CD4-positive, CD25-positive, alpha-beta regulatory T cell (primary cell): ENCODE data around the gene NMRK2. TPM values are rescaled to one million over a fixed set of nuclear protein-coding genes. Genes with fewer than 3 reads are reported as not detected.
A peak's percentile ranks its signal among the peaks of the same experiment; 100 is the strongest.
"Not testable (repeated sequence)": the region's sequence is repeated elsewhere in the genome, so short reads cannot be mapped to it uniquely, and the experiment has no call there.

Source experiments
- ATAC-seq, 2 donors: fragments of 150-1000 bp; cut with Tn5 transposase; one replicate each; pipeline ENCODE4 v1.10.0; 2021; ENCODE audit warnings: low read depth in 2 of 2, moderate number of reproducible peaks in 2 of 2, moderate library complexity in 1 of 2
- DNase-seq, 3 donors: peaks; one replicate each; pipeline versions ENCODE4 v3.0.0 to v3.0.0-alpha.2; 2012 to 2022; ENCODE audit warnings: mixed read lengths in 1 of 3
- H3K27ac ChIP-seq: one replicate; pipeline ENCODE4 v1.7.0; 2013; ENCODE audit warnings: mild to moderate bottlenecking, low read length; ENCODE audit not compliant: insufficient read depth, poor library complexity, severe bottlenecking
- H3K27me3 ChIP-seq: one replicate; pipeline ENCODE4 v1.7.0; 2013; ENCODE audit warnings: low read length; ENCODE audit not compliant: control insufficient read depth, insufficient read depth
- H3K36me3 ChIP-seq: one replicate; pipeline ENCODE4 v1.7.0; 2013; ENCODE audit warnings: mild to moderate bottlenecking, low read length, moderate library complexity; ENCODE audit not compliant: control insufficient read depth, insufficient read depth
- H3K4me1 ChIP-seq: 2 replicates; pipeline ENCODE4 v1.7.0; 2013; ENCODE audit warnings: mild to moderate bottlenecking, low read length; ENCODE audit not compliant: insufficient read depth, control insufficient read depth, poor library complexity, severe bottlenecking
- H3K4me3 ChIP-seq: one replicate; pipeline ENCODE4 v1.7.0; 2013; ENCODE audit warnings: low read depth, mild to moderate bottlenecking, low read length, moderate library complexity
- H3K9me3 ChIP-seq, 2 experiments: 1 replicate in 1 of 2; 2 replicates in 1 of 2; pipeline ENCODE4 v1.7.0; 2013; ENCODE audit warnings: low read length in 2 of 2, mild to moderate bottlenecking in 1 of 2, moderate library complexity in 1 of 2; ENCODE audit not compliant: control insufficient read depth in 2 of 2
- H3K27ac Mint-ChIP-seq, 3 donors: one replicate each; pipeline ENCODE4 v1.8.0; 2020 to 2022; ENCODE audit warnings: mild to moderate bottlenecking in 3 of 3, mixed read lengths in 3 of 3, moderate library complexity in 2 of 3
- H3K27me3 Mint-ChIP-seq: one replicate; pipeline ENCODE4 v1.8.0; 2022; ENCODE audit warnings: mild to moderate bottlenecking, mixed read lengths
- H3K36me3 Mint-ChIP-seq: one replicate; pipeline ENCODE4 v1.8.0; 2020; ENCODE audit warnings: mixed read lengths
- H3K4me1 Mint-ChIP-seq, 4 donors: one replicate each; pipeline ENCODE4 v1.8.0; 2020 to 2022; ENCODE audit warnings: mixed read lengths in 4 of 4, mild to moderate bottlenecking in 1 of 4
- H3K4me3 Mint-ChIP-seq, 4 donors: one replicate each; pipeline ENCODE4 v1.8.0; 2020 to 2022; ENCODE audit warnings: mild to moderate bottlenecking in 4 of 4, mixed read lengths in 4 of 4, moderate library complexity in 3 of 4
- H3K9me3 Mint-ChIP-seq, 7 donors: one replicate each; pipeline ENCODE4 v1.8.0; 2020 to 2022; ENCODE audit warnings: mixed read lengths in 7 of 7, mild to moderate bottlenecking in 3 of 7, moderate library complexity in 2 of 7
- polyA plus RNA-seq, 4 donors: library from polyadenylated mRNA; unstranded; fragments of 300-500 nt; fragmentation: Illumina TruSeq; gene quantifications; one replicate each; pipeline ENCODE4 v1.2.3, GENCODE V29; 2021
- total RNA-seq: library from RNA; stranded (reverse); gene quantifications from one replicate; pipeline ENCODE4 v1.2.3, GENCODE V29; 2022

Gene NMRK2, protein sequence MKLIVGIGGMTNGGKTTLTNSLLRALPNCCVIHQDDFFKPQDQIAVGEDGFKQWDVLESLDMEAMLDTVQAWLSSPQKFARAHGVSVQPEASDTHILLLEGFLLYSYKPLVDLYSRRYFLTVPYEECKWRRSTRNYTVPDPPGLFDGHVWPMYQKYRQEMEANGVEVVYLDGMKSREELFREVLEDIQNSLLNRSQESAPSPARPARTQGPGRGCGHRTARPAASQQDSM
- total RNA-seq = not detected
- not detected for polyA plus RNA-seq

DNA sequence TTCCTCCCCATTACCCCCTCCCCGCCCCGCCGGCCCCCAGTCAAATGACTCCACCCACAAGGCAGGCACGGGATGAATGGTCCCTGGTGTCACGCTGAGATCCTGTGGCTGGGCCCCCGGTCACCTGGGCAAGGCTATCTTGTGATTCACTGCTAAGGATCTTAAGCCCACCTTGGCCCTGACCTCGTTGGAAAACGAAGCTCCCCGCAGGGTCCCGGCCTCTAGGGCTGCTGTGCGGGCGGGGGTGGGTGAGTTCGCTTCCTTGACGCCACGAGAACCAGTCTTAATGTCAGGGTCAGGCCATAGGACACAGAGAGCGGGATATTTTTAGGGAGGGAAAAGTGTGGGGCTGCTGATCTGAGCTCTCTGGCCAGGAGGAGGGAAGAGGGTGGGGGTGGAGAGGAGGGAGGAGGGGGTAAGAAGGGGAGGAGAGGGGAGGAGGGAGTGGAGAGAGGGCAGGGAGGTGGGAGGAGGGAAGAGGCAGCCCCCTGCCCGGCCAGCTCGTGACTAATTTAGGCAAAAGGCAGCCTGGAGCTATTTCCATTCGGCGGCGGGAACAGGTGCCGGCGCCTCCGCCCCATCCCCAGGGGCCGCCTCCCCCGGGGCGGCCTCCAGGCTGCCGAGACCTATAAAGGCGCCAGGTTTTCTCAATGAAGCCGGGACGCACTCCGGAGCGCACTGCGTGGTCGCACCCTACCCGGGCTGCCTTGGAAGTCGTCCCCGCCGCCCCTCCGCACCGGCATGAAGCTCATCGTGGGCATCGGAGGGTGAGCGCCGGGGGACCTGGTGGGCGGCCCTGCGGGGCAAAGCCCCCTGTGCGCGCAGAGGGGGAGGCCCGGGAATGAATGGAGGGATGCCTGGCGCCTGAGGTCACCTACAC lies at the start of gene NMRK2:
NMRK2 (plus strand) TSS at position 139 of the 880 bp plus-strand sequence; CDS start at position 742, 603 bp downstream.
- H3K9me3 ChIP-seq = no peaks in the 10 kb centered on the region
- Mint-ChIP-seq H3K27ac (no peak within 1 kb of the TSS), H3K4me1 (no peaks in the 10 kb centered on the region), H3K27me3 (peaks cover 30% of the 10 kb centered on the region), H3K36me3 (no peaks in the 10 kb centered on the region), H3K9me3 (peaks cover 0 to 5% (median 0%) of the 10 kb centered on the region in 7 donors), H3K4me3 (no peak within 1 kb of the TSS)
- peaks cover 2% of the 10 kb centered on the region for H3K27me3 ChIP-seq
- no peaks in the 10 kb centered on the region for H3K36me3 ChIP-seq
- DNase-seq = no peak
- no peaks in the 10 kb centered on the region for H3K4me1 ChIP-seq
- no peak within 1 kb of the TSS for H3K27ac ChIP-seq
- no peak within 1 kb of the TSS for H3K4me3 ChIP-seq
- no peak for ATAC-seq

DNA sequence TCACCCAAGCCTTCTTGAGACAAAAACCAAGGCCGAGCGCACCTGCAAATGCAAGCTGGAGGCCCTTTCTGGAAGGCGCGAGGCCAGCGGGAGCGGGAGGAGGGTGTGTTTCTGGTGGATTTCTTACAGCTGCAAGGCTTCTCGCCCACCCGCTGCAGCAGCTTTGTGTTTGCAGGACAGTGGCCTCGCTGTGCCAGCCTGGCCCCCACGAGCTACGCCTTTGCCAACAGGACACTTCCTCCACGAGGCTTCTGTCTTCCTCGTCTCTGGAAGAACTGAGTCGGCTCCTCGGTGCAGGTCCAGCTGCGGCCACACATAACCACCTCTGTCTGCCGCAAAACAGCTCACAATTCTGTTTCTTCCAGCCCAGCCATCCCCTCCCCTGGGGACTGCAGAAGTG lies 42.3 kb upstream of the NMRK2 start:
- no peaks in the 10 kb centered on the region for H3K27me3 ChIP-seq
- H3K9me3 ChIP-seq = no peaks in the 10 kb centered on the region
- Mint-ChIP-seq H3K4me1 (no peaks in the 10 kb centered on the region), H3K27ac (no peak overlapping the region), H3K27me3 (no peaks in the 10 kb centered on the region), H3K9me3 (no peaks in the 10 kb centered on the region), H3K4me3 (no peak overlapping the region), H3K36me3 (no peaks in the 10 kb centered on the region)
- no peak for ATAC-seq
- DNase-seq = no peak
- H3K4me3 ChIP-seq = no peak overlapping the region
- no peaks in the 10 kb centered on the region for H3K36me3 ChIP-seq
- no peaks in the 10 kb centered on the region for H3K4me1 ChIP-seq
- H3K27ac ChIP-seq = no peak overlapping the region

DNA sequence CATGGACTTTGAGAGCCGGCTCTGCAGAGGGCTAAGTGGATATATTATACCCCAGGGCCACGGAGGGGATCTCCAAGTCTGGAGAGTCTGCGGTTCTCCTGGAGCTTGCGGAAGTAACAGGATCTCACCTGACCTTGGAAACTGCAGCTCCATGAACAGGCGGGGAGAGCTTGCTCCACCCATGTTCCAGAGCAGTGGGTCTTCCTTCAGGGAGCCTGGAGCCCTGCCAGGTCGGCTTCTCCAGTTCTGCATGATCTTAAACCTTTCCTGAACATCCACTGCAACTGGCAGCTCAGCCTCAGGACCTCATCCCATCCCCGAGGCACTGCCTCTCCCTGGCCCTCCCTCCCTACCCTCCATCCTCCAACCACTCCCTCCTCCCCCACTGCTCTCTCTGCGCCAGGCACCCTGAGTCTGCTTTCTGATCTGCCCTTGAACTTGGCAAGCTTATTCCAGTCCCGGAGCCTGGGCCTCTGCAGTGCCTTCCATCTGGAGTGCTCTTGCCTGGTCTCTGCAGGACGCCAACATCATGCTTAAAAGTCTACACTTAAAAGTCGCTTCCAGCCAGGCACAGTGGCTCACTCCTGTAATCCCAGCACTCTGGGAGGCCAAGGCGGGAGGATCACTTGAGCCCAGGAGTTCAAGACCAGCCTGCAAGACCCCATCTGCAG lies 39.2 kb upstream of the NMRK2 start:
- Mint-ChIP-seq H3K27me3 (no peaks in the 10 kb centered on the region), H3K36me3 (no peaks in the 10 kb centered on the region), H3K4me1 (peaks cover 0 to 3% (median 1%) of the 10 kb centered on the region in 4 donors), H3K9me3 (peaks cover 0 to 3% (median 0%) of the 10 kb centered on the region in 7 donors), H3K4me3 (no peak overlapping the region), H3K27ac (no peak overlapping the region)
- Histone ChIP-seq H3K9me3 (peaks cover 3% of the 10 kb centered on the region in 2 experiments), H3K4me1 (no peaks in the 10 kb centered on the region), H3K27me3 (no peaks in the 10 kb centered on the region), H3K27ac (no peak overlapping the region), H3K36me3 (no peaks in the 10 kb centered on the region), H3K4me3 (no peak overlapping the region)
- DNase-seq = no peak
- no peak for ATAC-seq

DNA sequence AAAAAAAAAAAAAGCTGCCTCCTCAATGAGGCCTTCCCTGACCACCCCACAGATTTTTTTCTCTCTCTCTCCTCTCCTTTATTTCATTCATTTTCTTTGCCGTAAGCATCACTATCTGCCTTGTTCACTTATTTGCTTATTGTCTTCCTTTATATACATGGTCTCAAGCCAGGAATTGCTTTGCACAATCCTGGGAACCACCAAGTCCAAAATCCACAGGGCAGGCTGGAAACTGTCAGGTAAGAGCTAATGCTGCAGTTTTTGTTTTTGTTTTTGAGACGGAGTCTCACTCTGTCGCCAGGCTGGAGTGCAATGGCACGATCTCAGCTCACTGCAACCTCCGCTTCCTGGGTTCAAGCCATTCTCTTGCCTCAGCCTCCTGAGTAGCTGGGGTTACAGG lies 37.9 kb upstream of the NMRK2 start:
- not testable (repeated sequence) for H3K4me1 Mint-ChIP-seq, DNase-seq, H3K27me3 Mint-ChIP-seq, H3K9me3 ChIP-seq, H3K27me3 ChIP-seq, H3K36me3 ChIP-seq, H3K4me3 ChIP-seq, H3K4me3 Mint-ChIP-seq, H3K4me1 ChIP-seq, H3K27ac Mint-ChIP-seq, H3K27ac ChIP-seq, H3K36me3 Mint-ChIP-seq, ATAC-seq, H3K9me3 Mint-ChIP-seq

DNA sequence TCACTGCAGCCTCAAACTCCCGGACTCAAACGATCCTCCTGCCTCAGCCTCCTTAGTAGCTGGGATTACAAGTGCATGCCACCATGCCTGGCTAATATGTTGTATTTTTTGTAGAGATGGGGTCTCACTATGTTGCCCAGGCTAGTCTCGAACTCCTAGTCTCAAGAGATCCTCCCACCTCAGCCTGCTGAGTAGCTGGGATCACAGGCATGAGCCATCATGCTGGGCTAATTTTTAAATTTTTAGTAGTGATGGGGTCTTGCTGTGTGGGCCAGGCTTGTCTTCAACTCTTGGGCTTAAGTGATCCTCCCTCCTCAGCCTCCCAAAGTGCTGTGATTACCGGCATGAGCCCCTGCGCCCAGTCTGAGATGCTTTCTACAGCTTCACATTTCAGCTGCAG lies 37.1 kb upstream of the NMRK2 start:
- Mint-ChIP-seq H3K27me3 (no peaks in the 10 kb centered on the region), H3K4me1 (peaks cover 0 to 3% (median 1%) of the 10 kb centered on the region in 4 donors), H3K9me3 (peaks cover 0 to 3% (median 0%) of the 10 kb centered on the region in 7 donors), H3K4me3 (no peak overlapping the region), H3K36me3 (no peaks in the 10 kb centered on the region), H3K27ac (no peak overlapping the region)
- Histone ChIP-seq H3K4me3 (no peak overlapping the region), H3K27ac (no peak overlapping the region), H3K36me3 (no peaks in the 10 kb centered on the region), H3K9me3 (peaks cover 3 to 5% of the 10 kb centered on the region in 2 experiments), H3K4me1 (no peaks in the 10 kb centered on the region), H3K27me3 (no peaks in the 10 kb centered on the region)
- DNase-seq (no peak), ATAC-seq (no peak)

- peak in 1 of 3 donors; percentile 24 for DNase-seq
- no peak overlapping the region for H3K4me3 ChIP-seq
- no peaks in the 10 kb centered on the region for H3K27me3 ChIP-seq
- Mint-ChIP-seq H3K4me1 (peaks cover 0 to 3% (median 1%) of the 10 kb centered on the region in 4 donors), H3K4me3 (no peak overlapping the region), H3K36me3 (no peaks in the 10 kb centered on the region), H3K27me3 (no peaks in the 10 kb centered on the region), H3K9me3 (peaks cover 0 to 3% (median 0%) of the 10 kb centered on the region in 7 donors), H3K27ac (no peak overlapping the region)
- H3K36me3 ChIP-seq = no peaks in the 10 kb centered on the region
- no peak for ATAC-seq
- no peak overlapping the region for H3K27ac ChIP-seq
- H3K9me3 ChIP-seq = peaks cover 3 to 5% of the 10 kb centered on the region in 2 experiments
- no peaks in the 10 kb centered on the region for H3K4me1 ChIP-seq
These were observed 34.9 kb upstream of the NMRK2 start for GRCh38 chr19:3897936-3898335.

DNA sequence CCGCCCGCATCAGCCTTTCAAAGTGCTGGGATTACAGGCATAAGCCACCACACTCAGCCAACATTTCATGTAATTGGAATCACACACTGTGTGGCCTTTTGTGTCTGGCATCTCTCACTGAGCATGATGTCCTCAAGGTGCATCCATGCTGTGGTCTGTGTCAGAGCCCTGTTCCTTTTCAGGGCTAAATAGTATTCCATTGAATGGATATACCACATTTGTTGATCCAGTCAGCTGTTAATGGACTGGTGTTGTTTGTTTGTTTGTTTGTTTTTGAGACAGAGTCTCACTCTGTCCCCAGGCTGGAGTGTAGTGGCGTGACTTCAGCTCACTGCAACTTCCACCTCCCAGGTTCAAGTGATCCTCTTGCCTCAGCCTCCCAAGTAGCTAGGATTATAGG lies 34.4 kb upstream of the NMRK2 start:
- Mint-ChIP-seq H3K4me3 (no peak overlapping the region), H3K4me1 (peaks cover 0 to 3% (median 1%) of the 10 kb centered on the region in 4 donors)

More for the DNA sequence above, 34.4 kb upstream of the NMRK2 start:
- H3K27me3 Mint-ChIP-seq = no peaks in the 10 kb centered on the region
- Histone ChIP-seq H3K36me3 (no peaks in the 10 kb centered on the region), H3K9me3 (peaks cover 3 to 5% of the 10 kb centered on the region in 2 experiments), H3K4me3 (no peak overlapping the region), H3K27ac (no peak overlapping the region), H3K4me1 (no peaks in the 10 kb centered on the region), H3K27me3 (no peaks in the 10 kb centered on the region)
- ATAC-seq (no peak), DNase-seq (no peak)
- H3K9me3 Mint-ChIP-seq = peaks cover 0 to 3% (median 0%) of the 10 kb centered on the region in 7 donors
- no peaks in the 10 kb centered on the region for H3K36me3 Mint-ChIP-seq
- H3K27ac Mint-ChIP-seq = no peak overlapping the region
